GM10248 (cell line): ENCODE results near the gene RIPOR2.

Source experiments
- CTCF ChIA-PET: fragments of 300-600 bp; sonication (Branson Sonifier 250); formaldehyde crosslinking; extraction: SDS; loops from one replicate; lab custom pipeline; 2021; ENCODE audit warnings: antibody characterized with exemption; lab: Yijun Ruan, JAX
- POLR2A ChIA-PET: fragments of 350-650 bp; sonication (Branson Sonifier 250); formaldehyde crosslinking; extraction: SDS; loops from one replicate; lab custom pipeline; 2020; ENCODE audit warnings: antibody characterized with exemption; lab: Yijun Ruan, JAX
- DNase-seq: peaks from one replicate; pipeline ENCODE4 v3.0.0; 2012; ENCODE audit errors: extremely low spot score
- TF ChIP-seq, protein P1 (sequence below): IDR thresholded peaks from 2 replicates; pipeline ENCODE4 v1.5.1; 2012; ENCODE audit warnings: mild to moderate bottlenecking, low read depth; ENCODE audit errors: extremely low read depth, missing control alignments, control extremely low read depth

RIPOR2 gene

DNA sequence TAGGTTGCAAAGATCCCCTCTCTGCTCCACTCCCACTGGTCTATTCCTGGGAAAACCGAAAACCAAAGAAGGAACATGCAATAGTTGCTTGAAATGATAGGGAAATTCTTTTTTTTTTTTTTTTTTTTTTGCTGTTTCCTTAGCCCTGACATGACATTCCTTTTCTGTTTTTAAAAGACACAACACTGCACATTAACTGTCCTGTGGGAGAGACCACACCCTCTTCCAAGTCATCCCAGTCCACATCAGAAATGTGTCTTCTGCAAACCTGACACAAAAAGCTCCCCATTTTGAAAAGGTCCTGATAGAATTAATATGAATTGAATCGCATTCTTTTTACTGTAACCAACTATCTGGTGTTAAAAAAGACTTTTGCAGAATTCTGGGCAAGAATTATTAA is 43.4 kb upstream of the RIPOR2 start:
- ChIA-PET CTCF (interaction anchor here (1.2 to 7.2 kb wide), 2 partner anchors 12 to 13 kb away, joined by 3 to 74 read pairs; no protein-coding TSS in a partner anchor), POLR2A (no interaction called here)
- no peak for DNase-seq
- TF ChIP-seq, protein P1, sequence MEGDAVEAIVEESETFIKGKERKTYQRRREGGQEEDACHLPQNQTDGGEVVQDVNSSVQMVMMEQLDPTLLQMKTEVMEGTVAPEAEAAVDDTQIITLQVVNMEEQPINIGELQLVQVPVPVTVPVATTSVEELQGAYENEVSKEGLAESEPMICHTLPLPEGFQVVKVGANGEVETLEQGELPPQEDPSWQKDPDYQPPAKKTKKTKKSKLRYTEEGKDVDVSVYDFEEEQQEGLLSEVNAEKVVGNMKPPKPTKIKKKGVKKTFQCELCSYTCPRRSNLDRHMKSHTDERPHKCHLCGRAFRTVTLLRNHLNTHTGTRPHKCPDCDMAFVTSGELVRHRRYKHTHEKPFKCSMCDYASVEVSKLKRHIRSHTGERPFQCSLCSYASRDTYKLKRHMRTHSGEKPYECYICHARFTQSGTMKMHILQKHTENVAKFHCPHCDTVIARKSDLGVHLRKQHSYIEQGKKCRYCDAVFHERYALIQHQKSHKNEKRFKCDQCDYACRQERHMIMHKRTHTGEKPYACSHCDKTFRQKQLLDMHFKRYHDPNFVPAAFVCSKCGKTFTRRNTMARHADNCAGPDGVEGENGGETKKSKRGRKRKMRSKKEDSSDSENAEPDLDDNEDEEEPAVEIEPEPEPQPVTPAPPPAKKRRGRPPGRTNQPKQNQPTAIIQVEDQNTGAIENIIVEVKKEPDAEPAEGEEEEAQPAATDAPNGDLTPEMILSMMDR: no peak

DNA sequence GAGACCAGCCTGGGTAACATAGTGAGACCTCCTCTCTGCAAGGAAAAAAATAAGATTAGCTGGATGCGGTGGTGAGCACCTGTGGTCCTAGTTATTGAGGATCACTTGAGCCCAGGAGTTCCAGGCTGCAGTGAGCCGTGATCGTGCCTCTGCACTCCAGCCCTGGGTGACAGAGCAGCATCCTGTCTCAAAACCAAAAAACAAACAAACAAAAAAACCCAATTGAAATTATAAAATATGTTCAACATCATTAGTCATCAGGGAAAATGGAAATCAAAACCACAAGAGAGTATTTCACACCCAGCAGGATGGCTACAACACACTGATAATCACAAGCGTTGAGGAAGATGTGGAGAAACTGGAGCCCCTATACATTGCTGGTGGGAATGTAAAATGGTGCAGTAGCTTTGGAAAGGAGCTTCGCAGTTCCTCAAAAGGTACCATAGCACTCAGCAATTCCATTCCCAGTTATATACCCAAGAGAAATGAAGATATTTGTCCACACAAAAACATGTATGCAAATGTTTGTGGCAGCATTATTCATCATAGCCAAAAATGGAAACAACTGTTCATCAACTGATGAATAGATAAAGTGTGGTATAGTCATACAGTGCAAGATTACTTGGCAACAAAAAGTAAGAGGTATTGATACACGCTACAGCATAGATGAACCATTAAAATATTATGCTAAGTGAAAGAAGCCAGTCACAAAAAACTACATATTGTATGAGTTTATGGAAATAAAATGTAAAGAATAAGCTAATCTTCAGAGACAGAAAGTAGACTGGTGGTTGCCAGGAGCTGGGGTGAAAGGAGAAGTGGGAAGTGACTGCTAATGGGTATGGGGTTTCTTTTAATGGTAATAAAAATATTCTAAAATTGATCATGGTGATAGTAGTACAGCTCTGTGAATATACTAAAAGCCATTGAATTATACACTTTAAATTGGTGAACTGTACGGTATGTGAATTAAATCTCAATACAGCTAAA is 38.7 kb upstream of the RIPOR2 start:
- POLR2A ChIA-PET: no interaction called here
- DNase-seq: no peak

DNA sequence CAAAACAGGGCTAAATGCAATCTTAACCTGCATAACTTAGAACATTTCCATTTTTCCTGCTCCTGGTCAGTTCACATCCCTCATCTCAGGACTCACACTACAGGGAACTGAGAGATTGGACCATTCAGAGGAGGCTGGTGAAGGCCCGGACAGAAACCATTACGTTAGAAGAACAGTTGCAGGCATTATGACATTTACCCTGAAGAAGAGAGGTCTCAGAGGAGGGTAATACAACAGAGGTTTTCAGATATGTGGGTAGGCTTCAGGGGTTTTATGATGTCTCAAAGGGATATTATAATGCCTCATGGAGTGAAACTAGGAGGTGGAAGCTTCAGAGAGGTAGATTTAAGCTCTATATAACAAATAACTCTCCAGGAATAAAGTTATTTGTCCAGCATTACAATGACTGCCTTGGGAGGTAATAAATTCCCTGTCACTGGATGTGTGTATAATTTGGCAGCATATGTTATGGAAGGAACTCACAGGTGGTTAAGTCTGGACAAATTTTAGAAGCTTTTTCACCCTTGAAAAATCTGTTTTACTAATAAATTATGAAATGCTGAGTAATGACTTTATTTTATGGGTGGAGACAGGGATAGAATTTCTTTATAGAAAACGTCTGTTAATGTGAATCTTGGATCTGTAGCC is 36.7 kb upstream of the RIPOR2 start:
- DNase-seq: no peak
- TF ChIP-seq, protein P1: no peak
- ChIA-PET CTCF (interaction anchor here (0.8 to 3.7 kb wide), 3 partner anchors 19 to 39 kb away, joined by 3 to 28 read pairs (median 5); no protein-coding TSS in a partner anchor), POLR2A (no interaction called here)

More for the DNA sequence above, 38.7 kb upstream of the RIPOR2 start:
- CTCF ChIA-PET: interaction anchor here (0.7 to 3.7 kb wide), 5 partner anchors 9 to 64 kb away, joined by 3 to 28 read pairs (median 5); no protein-coding TSS in a partner anchor
- TF ChIP-seq, protein P1: no peak

DNA sequence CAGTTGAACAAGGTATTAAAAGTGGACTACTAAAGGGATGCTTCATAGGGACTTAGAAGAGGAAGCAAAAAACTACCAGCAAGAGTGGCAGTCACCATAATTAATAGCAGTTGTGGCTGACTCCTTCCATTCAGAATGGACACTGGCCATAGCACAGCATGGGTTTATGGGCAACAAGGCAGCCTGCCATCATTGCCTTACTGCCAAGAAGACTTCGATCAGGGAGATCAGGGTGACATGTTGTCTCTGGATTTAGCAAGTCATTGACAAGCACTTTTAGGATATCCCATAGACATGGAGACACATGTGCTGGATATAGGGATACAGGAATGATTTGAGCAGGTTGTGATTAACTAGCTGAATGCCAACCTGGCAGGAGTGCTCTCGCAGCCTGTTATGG is 35.3 kb upstream of the RIPOR2 start:
- POLR2A ChIA-PET: no interaction called here
- CTCF ChIA-PET: interaction anchor here (1.3 kb wide), 1 partner anchor 114 kb away, joined by 3 read pairs; no protein-coding TSS in a partner anchor
- TF ChIP-seq, protein P1: no peak
- DNase-seq: no peak

DNA sequence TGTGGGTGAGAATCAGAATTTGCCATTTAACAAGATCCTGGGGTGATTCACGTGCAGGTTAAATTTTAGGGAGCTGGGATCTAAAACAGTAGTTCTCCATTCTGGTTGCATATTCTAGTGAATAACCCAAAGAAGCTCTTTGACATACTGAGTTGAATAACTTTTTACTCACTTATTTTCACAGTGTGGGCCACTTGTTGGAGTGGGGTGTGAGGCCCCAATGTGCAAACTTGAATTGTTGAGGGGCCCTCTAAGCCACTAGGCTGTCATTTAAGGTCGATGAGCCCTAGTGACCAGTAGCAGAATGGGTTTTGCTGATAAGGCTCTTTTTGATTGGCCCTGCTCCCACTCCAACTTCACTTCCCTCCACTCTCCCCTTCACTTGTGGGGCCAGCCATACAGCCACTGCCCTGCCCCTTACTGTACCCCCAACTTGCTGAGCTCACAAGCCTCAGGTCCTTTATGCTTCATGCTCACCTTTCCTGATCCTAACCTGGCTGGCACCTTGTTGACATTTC is 33.6 kb upstream of the RIPOR2 start:
- POLR2A ChIA-PET: no interaction called here
- CTCF ChIA-PET: interaction anchor here (1.0 to 1.6 kb wide), 5 partner anchors 11 to 114 kb away, joined by 3 to 5 read pairs (median 3); no protein-coding TSS in a partner anchor
- no peak for DNase-seq
- TF ChIP-seq, protein P1: no peak

DNA sequence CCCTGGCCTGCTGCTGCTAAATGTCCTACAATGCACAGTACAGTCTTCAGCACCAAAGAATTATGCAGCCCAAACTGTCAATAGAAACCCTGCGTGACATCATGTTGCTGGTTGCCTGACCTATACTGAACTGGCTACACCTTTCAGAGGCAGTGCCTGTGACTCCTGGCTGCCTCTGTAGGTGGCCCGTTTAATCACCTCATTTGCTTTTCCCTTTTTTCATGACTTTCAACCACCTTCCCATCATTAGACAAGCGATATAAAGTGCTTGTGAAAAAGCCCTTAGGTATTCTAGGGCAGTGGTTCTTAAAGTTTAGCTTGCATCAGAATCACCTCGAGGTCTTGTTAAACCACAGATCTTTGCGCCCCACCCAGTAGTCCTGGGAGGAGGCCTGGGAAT is 33.0 kb upstream of the RIPOR2 start:
- TF ChIP-seq, protein P1: no peak
- ChIA-PET CTCF (interaction anchor here (0.6 to 1.3 kb wide), 2 partner anchors 12 to 113 kb away, joined by 3 read pairs; no protein-coding TSS in a partner anchor), POLR2A (no interaction called here)
- no peak for DNase-seq
